AG09309 (cell line): ENCODE data around the gene TMC8.
"Not testable (repeated sequence)": the region's sequence is repeated elsewhere in the genome, so short reads cannot be mapped to it uniquely, and the experiment has no call there.

Experiments used
- DNase-seq: peaks from one replicate; pipeline ENCODE4 v3.0.0-alpha.2; 2010; ENCODE audit warnings: low read depth
- H3K4me3 ChIP-seq: 2 replicates; pipeline ENCODE4 v1.5.1; 2011; ENCODE audit warnings: mild to moderate bottlenecking, low read depth, low read length, moderate library complexity; ENCODE audit not compliant: control insufficient read depth
- CTCF ChIP-seq: IDR thresholded peaks from 2 replicates; pipeline ENCODE4 v1.5.1; 2011; ENCODE audit warnings: mild to moderate bottlenecking, low read depth, low read length, inconsistent platforms; ENCODE audit not compliant: insufficient read depth, control insufficient read depth; ENCODE audit errors: missing control alignments

TMC8 gene

GRCh38 chr17:78135858-78136500 lies 5.4 kb downstream of the TMC8 start:
- no peak overlapping the region for H3K4me3 ChIP-seq
- no peak for DNase-seq
- no peak for TF ChIP-seq CTCF

GRCh38 chr17:78137392-78138203 lies 7.0 kb downstream of the TMC8 start:
- peak; percentile 43 for TF ChIP-seq CTCF
- no peak overlapping the region for H3K4me3 ChIP-seq
- no peak for DNase-seq

- no peak overlapping the region for H3K4me3 ChIP-seq
- DNase-seq: no peak
- TF ChIP-seq CTCF: no peak
Observed at GRCh38 chr17:78138204-78139060, 7.9 kb downstream of the TMC8 start.

- H3K4me3 ChIP-seq: not testable (repeated sequence)
Observed at GRCh38 chr17:78139861-78140168, 9.2 kb downstream of the TMC8 start.

GRCh38 chr17:78140169-78141051 lies 9.8 kb downstream of the TMC8 start:
- no peak overlapping the region for H3K4me3 ChIP-seq
- TF ChIP-seq CTCF: no peak
- no peak for DNase-seq

More at GRCh38 chr17:78139861-78140168, 9.2 kb downstream of the TMC8 start:
- not testable (repeated sequence) for DNase-seq

- DNase-seq: no peak
- no peak overlapping the region for H3K4me3 ChIP-seq
Observed at GRCh38 chr17:78141437-78142118, 11.0 kb downstream of the TMC8 start.

More at GRCh38 chr17:78141437-78142118, 11.0 kb downstream of the TMC8 start:
- TF ChIP-seq CTCF: no peak
